HG03139 (cell line): ENCODE data around the gene GIGYF2.
"Not testable (repeated sequence)": the region's sequence is repeated elsewhere in the genome, so short reads cannot be mapped to it uniquely, and the experiment has no call there.

Experiments used
- ATAC-seq: cut with Tn5 transposase; IDR thresholded peaks from one replicate; pipeline ENCODE4 v1.9.1; 2021; ENCODE audit not compliant: unreplicated experiment

Gene GIGYF2

DNA sequence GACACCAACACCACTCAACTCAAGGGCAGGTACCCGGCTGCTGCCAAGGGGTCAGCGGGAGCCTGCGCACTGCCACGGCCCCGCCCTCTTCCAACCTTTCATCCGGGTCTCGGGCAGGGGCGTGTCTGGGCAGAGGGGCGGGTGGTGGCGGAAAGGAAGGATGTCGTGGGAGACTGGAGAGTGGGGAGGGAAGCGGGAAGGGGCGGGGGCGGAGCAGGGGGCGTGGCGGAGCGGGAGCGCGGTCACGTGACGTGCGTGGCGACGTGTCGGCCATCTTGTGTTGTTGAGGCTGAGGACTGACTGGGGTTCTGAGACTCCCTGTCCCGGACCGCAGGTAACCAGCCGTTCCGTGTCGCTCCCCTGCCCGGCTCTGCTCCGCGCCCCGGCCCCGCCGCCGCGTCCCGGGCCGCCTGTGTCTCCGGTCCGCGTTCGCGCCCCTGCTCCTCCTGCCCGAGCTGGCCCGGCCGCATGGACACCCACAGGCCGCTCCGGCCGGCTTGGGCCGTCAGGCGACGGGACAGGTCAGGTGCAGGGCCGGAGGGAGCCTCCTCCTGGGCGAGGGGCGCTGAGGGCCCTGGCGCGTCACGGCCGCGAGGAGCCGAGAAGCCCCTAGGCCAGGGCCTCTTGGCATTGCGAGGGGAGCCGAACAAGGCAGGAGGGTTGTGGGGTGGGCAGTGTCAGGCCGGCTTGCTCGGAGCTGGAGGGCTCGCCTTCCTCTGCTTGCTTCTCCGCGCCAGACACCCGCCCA lies at the start of gene GIGYF2:
TSS of gene GIGYF2 (plus strand) at position 273 of the 748 bp plus-strand sequence. CDS start 37,867 bp downstream, outside the sequence.
- peak; percentile 68 for ATAC-seq

GRCh38 chr2:232649033-232649432 lies 48.1 kb upstream of the GIGYF2 start:
- no peak for ATAC-seq

DNA sequence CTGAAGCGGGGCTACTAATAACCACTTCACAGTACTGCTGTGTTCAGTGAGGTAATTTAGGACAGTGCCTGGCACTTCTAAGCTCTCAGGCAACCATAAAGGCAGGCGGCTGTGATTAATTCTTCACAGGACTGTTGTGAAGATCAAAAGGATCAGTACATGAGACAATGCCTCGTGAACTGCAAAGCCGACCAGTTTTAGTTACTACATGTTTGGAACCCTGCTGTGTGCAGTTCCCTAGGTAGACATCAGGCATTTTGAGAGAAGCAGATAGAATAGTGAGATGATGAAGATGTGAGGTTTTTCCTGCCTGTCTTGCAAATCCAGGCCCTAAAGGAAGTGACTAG lies 44.7 kb upstream of the GIGYF2 start:
- no peak for ATAC-seq

DNA sequence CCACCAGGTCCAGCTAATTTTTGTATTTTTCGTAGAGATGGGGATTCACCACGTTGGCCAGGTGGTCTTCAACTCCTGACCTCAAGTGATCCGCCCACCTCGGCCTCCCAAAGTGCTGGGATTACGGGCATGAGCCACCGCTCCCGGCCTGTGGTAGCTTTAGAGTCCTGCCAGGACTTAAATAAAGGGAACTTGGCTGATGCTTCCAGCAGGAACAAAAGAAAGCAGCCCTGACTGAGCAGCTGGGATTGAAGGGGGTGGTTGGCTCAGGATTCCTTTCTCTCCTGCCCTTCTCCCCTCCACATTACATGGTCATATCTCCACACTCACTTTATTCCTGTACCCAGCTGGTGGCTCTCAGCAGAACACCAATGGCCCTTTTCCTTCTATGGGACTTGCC lies 43.7 kb upstream of the GIGYF2 start:
- ATAC-seq = no peak

- no peak for ATAC-seq
Observed at GRCh38 chr2:232655392-232655791, 41.7 kb upstream of the GIGYF2 start.

DNA sequence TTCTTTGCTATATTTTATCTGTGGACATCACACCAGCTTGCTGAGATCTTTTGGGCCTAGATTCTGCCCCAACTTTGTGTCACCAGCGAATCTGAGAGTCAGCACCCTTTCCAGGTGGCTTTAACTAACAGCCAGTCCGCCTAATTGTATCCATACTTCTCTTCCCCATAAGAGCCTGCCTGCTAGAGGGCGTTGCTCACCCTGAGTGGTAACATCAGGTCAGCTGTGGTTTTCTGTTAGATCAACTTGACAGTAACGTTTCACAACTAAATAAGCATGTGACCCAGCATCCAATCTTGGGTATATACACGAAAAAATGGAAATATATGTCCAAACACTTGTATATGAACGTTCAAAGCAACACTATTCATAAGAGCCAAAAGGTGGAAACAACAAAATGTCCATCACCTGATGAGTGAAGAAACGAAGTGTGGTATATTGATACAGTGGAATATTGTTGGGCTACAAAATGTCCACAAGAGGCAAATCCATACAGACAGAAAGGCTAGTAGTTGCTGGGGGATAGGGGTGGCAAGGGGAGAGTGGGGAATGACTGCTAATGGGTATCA lies 38.8 kb upstream of the GIGYF2 start:
- ATAC-seq = no peak

GRCh38 chr2:232659359-232659758 lies 37.8 kb upstream of the GIGYF2 start:
- ATAC-seq = no peak

GRCh38 chr2:232662486-232663260 lies 34.5 kb upstream of the GIGYF2 start:
- ATAC-seq = no peak

GRCh38 chr2:232666051-232666805 lies 30.9 kb upstream of the GIGYF2 start:
- ATAC-seq = no peak

DNA sequence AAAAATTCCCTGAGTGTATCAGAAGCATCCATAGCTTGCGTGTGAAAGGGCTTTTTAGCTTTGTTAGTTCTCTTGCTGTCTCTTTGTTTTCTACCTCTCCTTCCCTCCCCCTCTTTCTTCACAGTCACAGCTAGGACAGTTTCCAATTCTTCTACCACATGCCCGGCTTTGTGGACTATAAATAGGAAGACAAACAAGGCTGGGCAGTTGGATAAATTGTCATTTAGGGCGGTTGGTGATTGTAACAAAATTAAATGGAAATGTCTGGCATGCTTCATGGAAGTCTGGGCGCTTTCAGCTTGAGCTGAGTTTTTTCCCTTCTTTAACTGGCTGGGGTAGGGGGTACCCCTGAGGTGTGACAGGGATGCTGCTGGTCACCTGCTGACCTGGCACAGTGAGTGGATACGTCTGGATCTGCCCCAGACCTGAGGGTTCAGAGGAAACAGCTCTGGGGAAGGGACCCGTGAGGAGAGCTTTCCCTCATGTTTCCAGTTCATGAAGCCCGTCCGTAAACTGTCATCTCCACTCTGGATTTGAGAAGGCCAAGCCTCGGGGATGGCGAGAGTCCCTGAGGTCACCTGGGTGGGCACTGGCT lies 29.0 kb upstream of the GIGYF2 start:
- no peak for ATAC-seq

DNA sequence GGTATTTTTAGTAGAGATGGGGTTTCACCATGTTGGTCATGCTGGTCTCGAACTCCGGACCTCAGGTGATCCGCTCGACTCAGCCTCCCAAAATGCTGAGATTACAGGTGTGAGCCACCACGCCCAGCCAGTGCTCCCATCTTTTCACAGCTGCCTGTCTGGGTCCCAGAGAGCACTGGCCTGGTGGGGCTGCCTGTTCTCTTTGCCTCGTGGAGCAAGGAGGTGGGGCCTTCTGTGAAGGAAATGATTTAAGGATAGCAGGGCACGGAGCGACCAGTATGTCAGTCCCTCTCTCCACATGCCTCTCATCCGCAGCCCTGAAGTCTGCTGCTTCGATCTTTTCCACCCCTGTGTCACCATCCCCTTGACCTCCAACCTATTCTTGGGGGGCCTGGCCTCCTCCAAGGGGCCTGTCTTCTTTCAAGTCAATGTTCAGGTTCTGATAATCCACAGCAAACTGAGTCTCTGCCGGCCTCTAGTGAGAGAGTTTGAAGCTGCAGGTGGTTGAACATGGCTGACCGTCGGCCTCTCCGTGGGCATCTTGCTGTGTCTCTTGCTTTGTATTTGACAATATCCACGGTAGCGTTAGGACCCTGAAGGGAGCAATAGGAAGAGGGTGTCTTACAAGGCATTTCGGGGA lies 28.2 kb upstream of the GIGYF2 start:
- no peak for ATAC-seq

GRCh38 chr2:232672588-232672987 lies 24.5 kb upstream of the GIGYF2 start:
- ATAC-seq = no peak

- no peak for ATAC-seq
Observed at GRCh38 chr2:232674491-232674890, 22.6 kb upstream of the GIGYF2 start.

- no peak for ATAC-seq
Observed at GRCh38 chr2:232675381-232675780, 21.8 kb upstream of the GIGYF2 start.

GRCh38 chr2:232680006-232680405 lies 17.1 kb upstream of the GIGYF2 start:
- no peak for ATAC-seq

DNA sequence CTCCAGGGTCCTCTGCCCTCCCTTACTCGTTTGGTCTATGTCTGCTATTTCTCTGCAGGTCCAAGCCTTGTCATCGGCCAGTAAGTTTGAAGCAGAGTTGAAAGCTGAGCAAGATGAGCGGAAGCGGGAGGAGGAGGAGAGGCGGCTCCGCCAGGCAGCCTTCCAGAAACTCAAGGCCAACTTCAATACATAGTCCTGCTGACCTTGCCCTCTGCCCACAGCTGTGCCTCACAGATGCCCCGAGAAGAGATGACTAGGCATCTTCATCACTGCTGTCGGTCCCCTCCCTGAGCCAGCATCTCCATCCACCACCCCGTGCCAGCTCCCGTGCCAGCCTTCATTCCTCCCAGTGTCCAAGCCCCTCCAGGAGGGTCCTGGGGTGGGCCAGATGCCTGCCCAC lies 15.6 kb upstream of the GIGYF2 start:
- no peak for ATAC-seq

DNA sequence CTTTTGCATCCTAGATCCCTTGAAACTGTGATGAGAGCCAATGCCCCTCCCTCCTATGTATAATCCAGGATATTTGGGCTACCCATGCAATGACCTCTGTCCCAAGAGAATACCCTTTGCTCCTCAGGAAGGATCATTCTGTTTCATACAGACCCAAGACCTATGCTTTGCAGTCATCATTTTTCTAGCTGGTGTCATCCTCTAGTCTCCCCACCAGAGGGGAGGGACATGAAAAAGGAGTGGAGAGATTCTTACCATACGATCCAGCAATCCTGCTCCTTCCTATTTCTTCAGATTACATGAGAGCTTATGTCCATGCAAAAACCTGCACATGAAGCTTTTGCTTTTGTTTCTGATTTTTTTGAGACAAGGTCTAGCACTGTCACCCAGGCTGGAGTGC lies 13.8 kb upstream of the GIGYF2 start:
- no peak for ATAC-seq

- ATAC-seq = not testable (repeated sequence)
Observed at GRCh38 chr2:232685391-232685790, 11.7 kb upstream of the GIGYF2 start.

GRCh38 chr2:232687382-232688160 lies 9.6 kb upstream of the GIGYF2 start:
- no peak for ATAC-seq

- ATAC-seq = no peak
Observed at GRCh38 chr2:232688201-232688600, 8.9 kb upstream of the GIGYF2 start.
